GDM1 (cell line): ENCODE measurements around the gene JAML.

Source experiments
- DNase-seq: peaks from one replicate; lab custom pipeline; 2025; lab: John Stamatoyannopoulos, UW

JAML gene

DNA sequence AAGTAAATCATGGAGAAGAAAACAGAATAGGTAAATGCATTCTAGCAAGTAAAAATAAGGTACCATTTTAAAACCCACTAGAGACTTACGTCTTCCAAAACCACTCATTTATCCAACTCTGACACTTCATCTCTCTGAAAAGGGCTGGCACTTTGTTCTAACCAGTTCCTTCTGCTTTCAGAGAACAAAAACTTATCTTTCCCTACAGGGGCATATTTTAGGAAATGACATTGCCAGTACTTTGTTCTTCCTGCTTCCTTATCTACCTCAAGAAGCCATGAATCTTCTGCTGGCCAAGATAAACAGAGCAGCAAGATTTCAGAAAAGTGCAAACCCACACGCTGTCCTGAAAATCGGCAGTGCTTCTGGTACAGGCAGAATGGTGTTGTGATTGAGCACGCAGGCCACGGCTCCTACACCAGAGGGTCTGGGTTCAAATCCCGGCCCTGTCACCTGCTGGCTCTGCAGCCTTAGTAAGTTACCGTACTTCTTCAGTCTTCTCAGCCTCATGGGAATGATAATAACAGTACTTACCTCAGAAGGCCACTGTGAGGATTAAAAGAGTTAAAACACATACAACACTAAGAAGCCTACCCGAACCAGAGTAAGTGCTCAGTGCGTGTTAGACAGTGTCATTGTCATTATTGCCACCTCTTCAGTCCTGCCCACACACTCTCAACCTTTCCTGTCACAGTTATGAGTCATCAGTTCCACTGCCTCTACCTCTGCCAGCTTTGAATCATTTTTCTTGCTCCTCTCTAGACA lies 16.4 kb upstream of the JAML start:
- DNase-seq = peak; percentile 91

DNA sequence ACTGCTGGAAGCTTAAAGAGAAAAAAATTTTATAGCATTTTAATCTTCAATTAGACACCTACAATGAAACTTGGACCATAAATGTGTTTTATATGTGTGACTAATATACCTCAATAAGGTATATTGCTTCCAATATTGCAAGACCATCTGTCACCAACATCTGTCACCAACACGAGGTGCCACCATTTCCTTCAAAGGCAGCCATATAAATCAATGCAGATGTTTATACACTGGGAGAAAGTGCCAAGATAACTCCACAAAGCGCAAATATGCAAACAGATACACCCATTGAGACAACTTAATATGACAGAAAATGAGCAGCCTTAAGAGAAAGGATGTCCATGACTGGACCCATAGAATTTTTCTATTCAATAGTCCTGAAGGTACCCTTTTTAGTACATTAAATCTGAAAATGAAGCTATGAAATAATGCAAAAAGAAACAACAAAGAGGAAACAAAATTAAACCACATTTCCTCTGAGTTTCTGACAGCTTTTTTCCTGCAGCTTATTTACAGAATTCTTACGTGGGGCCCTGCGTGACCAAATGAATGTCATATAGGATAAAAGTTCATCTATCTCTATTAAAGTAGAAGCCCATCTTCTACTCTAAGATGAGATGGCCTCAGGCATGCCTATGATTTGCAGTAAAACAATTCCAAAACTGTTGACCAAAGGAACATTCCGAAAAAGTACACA lies 14.8 kb upstream of the JAML start:
- DNase-seq = no peak

DNA sequence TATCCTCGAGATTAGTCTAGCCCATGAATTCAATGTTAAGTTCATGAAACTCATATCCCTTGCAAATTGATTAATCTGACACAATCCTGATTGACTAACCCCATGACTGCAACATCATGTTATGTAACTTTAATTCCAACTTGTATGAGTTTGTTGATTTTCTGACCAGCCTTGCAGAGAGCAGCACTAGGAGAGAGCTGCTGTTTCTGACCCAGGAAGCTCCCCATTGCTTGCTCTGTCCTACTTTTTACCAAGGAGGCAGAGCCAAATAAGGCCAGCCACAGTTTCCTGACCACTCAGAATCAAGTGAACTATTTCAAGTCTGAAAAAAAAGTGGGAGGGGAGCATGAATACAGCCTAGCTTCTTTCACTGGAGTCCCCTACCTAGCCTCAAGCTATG lies 14.1 kb upstream of the JAML start:
- peak; percentile 15 for DNase-seq

DNA sequence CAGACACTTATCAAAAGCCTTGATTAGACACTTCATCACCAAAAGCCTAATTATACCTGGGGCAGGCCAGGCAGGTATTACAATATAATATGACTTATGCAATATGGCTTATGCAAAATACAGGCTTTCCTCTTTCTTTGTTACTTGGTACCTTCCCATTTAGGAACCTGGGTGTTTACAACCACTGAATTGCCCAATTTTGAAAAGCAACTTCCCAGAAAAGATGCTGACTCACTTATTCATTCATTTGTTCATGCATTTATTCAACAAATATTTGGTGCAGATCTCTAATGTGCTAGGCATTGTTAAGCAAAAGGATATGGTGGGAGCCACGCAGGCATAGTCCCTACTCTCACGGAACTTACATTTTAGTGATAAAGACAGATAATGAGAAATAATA lies 13.6 kb upstream of the JAML start:
- no peak for DNase-seq

DNA sequence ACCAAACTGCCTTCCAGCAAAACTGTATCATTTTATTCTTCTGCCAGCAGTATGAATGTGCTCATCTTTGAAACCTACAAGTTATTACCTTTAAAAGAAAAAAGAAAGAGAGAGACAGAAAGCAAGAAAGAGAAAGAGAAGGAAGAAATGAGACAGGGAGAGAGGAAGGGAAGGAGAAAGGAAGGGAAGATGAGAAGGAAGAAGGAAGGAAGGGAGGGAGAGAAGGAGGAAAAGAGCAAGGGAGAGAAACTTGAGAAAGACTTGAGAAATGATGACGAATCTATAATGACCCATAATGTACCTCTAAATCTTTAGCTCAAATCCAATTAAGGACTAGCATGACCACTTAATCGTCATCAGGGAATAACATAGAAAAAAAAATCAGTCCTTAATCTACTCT lies 11.4 kb upstream of the JAML start:
- no peak for DNase-seq

DNA sequence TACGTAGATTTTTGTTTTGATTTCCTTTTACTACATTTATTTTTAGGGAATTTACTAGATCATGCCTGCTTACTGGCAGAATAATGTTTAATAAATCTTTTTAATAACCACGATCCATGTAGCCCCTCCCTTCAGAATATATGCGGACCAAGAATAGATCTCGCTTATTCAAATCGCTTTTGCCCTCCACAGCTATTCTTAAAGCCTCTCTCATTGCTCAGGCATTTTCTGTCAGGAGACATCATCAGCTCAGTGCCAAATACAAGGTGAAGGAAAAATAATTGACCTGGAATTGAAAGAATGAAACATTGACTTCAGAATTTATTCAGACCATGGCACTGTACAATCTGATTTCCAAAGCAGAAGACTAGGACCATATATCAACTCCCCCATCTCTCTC lies 10.0 kb upstream of the JAML start:
- no peak for DNase-seq

DNA sequence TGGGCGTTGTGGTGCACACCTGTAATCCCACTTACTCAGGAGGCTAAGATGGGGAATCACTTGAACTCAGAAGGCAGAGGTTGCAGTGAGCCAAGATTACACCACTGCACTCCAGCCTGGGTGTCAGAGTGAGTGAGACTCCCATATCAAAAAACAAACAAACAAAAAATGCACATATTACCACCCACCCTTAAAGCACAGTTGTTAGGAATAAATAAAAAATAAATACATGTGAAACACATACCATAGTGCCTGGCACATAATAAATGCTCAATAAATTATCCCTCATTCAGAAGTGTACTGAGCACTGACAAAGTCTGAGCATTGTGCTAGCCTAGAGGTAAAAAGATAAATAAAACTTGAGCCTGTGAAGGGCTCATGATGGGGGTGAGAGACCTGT lies 9.0 kb upstream of the JAML start:
- no peak for DNase-seq

DNA sequence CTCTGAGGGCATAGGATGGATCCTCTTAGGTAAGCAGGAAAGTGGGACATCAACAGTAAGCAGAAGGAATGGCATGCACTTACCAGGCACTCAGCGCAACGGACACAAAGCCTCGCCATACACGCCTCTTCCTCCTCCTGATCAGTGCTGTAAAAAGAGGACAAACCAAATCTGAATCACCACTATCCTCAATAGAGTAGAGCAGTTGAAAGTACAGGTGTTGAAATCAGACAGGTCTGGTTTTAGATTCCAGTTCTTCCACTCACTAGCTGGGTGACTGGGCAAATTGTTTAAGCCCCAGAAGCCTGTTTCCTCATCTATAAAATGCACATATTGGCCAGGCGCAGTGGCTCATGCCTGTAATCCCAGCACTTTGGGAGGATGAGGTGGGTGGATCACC lies 8.6 kb upstream of the JAML start:
- no peak for DNase-seq

DNA sequence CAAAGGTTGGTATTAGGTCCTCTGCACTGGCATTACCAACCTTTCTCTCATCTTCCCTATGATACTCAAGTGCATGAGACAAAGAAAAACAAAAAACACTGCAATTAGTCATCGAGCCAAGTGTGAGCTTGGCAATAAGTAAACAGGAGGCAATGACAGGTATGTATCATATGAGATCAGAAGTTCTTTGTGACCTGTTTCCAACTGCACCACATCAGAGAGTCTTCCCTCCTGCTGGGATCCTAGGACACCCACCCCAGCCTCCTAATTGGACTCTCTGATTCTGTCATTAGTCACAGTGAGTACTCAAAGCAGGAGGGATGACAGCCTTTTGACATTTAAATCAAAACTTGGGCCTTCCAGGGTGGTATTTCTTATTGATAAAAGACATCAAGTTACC lies 7.8 kb upstream of the JAML start:
- DNase-seq = no peak

DNA sequence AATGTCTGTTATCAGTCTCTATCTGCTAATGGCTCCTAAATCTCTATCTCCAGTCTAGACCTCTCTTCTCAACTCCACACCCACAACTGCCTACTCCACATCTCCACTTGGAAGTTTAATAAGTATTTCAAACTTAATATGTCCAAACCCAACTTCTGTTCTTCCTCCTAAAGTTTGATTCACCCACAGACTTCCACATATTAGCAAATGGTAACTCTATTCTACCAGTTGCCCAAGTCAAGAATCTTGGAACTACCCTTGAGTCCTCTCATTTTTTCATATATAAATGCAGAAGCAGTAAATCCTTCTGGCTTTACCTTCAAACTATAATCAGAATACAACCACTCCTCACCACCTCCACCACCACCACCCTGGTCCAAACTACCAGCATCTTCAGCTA lies 6.7 kb upstream of the JAML start:
- no peak for DNase-seq

DNA sequence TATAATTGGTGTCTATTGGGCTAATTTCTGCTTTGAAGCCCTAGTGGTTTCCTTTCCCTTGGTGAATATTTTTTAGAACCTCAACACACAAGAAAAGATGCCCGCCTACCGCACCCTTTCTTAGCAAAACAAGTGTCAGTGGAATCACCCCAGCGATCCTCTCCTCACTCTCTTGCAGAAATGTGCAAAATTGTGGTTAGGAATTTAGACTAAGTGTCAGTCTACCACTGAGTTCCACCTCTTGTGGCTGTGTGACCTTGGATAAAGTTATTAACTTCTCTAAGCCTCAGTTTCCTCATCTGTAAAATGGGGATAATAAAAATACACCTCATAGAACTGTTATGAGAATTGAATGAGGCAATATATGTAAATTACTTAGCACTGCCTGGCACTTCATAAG lies 5.3 kb upstream of the JAML start:
- DNase-seq = no peak

DNA sequence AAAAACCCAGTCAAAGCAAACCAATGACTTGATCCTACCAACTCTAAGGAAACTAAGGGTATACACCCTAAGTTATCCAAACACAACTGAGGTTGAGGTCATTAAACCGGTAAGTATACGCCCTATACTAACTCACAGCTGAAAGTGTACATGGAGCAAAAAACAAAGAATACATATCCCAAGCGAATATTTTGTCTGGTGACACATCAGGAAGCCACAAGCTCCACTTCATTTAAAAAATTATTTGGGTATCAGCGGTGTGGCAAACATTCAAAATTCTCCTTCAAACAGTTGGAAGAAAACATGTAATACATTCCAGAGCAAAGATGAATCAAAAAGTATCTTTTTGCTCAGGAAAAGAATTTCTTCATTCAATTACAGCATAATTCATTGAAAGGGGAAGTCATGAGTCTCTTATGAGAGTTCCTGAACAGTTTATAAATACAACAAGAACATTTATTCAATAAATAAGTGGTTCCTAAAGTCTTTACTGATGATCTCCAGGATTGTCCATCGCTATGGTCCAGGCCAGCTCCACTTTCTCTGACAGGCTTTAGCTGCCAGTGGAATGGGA lies 4.5 kb upstream of the JAML start:
- no peak for DNase-seq

DNA sequence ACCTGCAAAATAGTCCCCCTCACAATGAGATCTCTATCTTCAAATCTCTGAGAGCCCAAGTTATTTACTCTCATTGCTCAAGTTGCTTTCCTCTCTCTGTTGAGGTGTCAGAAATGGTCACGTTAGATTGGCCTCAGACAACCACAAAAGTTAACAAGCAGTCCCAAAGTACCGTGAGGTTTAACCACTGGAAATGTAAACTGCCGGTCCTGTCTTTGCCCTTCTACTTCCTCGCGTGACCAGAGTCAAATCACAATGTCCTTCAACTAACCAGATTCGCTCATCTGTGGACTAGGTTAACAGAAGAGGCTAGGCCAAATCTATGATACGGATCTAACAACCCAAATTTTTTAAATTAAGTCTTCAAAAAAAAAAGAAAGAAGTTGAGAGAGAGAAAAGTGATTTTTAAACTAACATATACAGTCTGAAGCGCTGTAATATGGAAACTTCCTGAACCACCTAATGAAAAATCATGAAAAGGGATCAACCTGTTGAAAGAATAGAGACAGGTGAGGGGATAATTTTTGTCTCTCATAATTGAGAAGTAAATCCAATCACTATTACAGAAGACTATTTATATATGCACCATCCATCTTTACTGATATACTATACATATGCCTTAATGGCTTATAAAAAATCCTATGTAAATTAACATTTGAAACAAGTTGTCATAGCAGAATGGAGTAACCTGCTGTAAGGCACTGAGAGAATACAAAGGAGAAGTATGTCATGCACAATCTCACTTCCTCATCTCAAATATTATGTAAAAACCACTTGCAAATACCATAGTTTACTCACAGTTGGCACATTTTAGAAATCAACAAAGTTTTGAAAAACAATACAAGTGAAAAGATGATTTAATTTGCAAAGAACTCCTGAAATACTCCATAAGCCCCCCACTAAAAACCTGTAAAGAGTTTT lies 3.3 kb upstream of the JAML start:
- DNase-seq = no peak

DNA sequence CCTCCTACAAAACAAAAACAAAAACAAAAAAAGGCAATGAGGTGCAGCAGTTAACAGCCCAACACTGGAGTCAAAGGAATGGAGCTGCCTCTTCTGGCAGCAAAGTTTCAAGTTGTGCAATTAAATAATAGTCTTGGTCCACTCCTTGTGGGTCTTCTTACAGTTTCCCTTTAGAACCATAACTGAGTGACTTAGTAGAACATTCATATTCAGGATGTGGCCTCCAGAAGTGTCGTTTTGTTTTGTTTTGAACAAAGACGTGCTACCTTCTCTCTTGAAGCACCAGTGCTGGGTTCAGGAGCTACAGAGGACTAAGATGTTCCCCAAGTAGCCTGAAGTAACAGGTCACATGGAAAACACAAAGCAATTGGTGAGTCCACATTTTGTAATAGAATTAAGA lies 2.0 kb upstream of the JAML start:
- DNase-seq = no peak

DNA sequence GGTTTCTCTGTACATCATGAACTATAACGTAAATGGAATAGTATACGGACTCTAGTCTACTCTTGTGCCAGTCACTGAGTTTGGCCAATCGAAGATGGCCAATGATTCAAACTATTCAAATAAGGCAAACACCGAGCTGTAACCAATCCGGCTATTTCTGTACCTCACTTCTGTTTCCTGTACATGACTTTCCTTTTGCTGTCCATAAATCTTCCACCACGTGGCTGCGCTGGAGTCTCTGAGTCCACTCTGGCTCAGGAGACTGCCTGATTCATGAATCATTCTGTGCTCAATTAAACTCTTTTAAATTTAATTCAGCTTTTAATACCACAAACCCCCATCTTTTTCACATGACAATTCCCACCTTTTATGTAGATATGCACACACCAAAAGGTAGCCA lies 1.5 kb upstream of the JAML start:
- DNase-seq = peak; percentile 43

DNA sequence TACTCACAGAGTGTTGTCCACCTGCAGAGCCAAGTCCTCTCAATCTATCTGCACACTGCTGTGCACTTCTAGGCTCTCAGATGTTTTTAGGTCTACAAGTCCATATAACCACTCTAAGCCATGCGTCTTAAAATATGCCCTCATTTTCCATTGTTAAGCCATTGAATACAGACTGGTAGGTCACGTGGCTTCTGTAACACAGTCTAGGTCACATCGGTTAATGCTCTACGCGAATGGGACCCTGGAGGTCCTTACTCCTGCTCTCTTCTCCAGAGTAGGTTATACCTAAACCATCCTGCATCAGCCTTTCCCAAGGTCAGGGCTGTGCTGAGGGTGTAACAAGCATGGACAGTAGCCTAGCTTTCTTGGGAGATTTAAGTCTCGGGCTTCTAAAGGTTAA lies 819 bp downstream of the JAML start:
- no peak for DNase-seq

DNA sequence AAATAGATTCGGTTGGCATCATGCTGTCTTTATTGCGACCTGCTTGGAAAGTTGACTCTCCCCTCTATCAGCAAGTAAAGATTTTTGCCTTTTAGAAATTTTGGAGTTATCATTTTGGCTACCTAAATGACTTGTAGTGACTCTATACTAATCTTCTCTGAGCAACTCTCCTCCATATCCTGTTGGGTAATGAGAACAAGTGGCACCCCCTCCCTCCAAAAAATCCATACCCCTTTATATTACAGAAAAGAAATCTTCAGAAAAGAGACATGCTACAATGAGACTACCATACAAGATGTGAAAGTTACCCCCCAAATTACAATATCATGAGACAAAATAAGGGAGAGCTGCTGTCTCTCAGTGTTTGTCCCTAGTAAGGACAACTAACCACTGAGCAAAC lies 1.2 kb downstream of the JAML start:
- DNase-seq = no peak

DNA sequence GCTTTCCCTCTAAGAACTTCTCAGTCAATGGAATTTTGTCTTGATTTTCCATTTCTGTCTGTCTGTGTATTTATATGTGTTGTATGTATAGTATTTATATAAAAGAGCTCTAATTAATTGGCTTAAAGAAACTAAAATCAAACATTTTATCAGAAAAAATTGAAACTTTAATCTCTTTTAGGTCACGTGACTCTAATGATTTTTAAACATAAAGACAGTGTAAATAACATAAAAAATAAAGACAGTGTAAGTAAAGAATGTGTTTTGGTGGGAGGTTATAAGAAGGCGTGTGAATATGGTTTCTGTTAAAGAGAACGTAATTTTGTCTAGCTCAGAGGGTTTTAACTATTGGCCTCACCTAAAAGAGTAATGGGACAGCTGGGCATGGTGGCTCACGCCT lies 2.4 kb downstream of the JAML start:
- DNase-seq = no peak

DNA sequence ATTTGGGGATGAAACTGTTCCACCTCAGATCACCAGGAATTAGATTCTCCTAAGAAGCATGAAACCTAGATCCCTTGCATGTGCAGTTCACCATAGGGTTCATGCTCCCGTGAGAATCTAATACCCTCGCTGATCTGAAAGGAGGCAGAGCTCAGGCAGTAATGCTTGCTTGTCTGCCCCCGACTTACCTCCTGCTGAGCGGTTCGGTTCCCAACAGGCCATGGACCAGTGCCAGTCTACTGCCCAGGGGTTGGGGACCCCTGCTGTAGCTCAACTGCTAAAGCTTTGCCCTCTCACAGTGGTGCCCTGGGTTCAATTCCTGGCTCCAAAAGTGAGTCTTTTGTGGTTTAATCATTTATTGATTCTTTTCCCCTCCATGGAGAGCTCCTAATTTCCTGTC lies 3.4 kb downstream of the JAML start:
- no peak for DNase-seq

DNA sequence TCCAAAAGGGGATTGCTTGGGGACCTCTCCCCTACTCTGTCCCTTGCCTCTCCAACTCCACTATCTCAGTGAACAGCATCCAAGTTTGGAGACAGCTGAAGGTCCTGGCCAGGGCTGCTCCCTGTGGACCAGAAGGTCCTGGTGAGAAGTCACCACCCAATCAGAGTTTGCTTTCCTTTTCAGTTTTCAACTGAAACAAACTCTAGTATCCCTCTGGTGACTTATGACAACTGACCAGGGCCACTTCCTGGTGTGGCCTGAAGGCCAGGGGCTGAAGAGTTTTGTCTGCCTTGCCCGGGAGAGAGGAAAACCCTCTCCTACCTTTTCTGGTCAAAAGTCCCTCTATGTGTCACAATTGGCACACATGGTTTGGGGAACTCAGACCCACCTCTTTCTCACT lies 5.1 kb downstream of the JAML start:
- DNase-seq = no peak

DNA sequence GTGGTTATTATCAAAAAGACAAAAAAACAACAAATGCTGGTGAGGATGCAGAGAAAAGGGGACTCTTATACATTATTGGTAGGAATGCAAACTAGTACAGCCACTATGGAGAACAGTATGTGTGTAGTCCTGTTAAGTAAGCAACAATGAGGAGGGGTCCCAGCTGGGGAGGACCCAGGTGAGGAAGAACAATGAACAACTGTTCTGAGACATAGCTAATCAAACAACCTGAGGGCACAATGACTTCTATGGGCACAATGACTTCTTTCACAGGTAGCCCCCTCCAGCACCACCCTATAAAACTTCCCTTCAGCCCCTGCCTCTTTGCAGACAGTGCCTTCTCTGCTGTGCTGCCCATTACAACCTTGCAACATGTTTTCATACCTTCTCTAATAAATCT lies 5.6 kb downstream of the JAML start:
- DNase-seq = no peak

DNA sequence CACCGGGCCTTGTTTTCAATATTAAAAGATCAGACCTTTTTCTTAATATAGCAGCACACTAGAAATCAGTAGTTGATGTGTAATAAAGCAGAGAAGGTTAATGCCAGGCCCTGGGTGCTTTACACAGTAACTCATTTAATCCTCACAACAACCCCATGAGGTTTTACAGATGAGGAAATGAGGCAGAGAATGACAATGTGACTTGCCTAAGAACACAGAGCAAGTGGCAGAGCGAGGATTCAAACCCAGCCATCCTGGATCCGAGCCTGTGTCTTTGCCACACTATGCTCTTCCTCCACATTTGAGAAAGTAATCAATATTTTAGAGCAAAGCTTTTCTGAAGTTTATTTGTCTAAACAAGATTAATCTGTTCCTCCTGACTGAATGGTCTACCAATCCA lies 7.2 kb downstream of the JAML start:
- no peak for DNase-seq
